Hepatocyte (in vitro differentiated cells): ENCODE data around the gene DEFB126. TPM values are rescaled to one million over a fixed set of nuclear protein-coding genes. Genes with fewer than 3 reads are reported as not detected.

ENCODE experiments used
- DNase-seq: peaks from one replicate; pipeline ENCODE4 v3.0.0-alpha.2; 2016; ENCODE audit warnings: low spot score
- H2AFZ ChIP-seq: fragments of 200-600 bp; sonication (generic); 2 replicates; pipeline ENCODE4 v1.6.0; 2016; ENCODE audit warnings: antibody characterized with exemption, mild to moderate bottlenecking
- H3K27ac ChIP-seq: fragments of 200-600 bp; sonication (generic); 2 replicates; pipeline ENCODE4 v1.5.1; 2016; ENCODE audit warnings: mild to moderate bottlenecking
- H3K27me3 ChIP-seq: fragments of 200-600 bp; sonication (generic); 2 replicates; pipeline ENCODE4 v1.6.1; 2016
- H3K36me3 ChIP-seq: fragments of 200-600 bp; sonication (generic); replicated peaks from 2 replicates; pipeline ENCODE4 v1.5.1; 2016; ENCODE audit warnings: low read depth; ENCODE audit not compliant: insufficient read depth
- H3K4me1 ChIP-seq: fragments of 200-600 bp; sonication (generic); 2 replicates; pipeline ENCODE4 v1.5.1; 2016; ENCODE audit warnings: mild to moderate bottlenecking, moderate library complexity; ENCODE audit not compliant: insufficient read depth
- H3K4me2 ChIP-seq: fragments of 200-600 bp; sonication (generic); 2 replicates; pipeline ENCODE4 v1.6.0; 2016
- H3K4me3 ChIP-seq: fragments of 200-600 bp; sonication (generic); 2 replicates; pipeline ENCODE4 v1.5.1; 2016; ENCODE audit warnings: mild to moderate bottlenecking
- H3K79me2 ChIP-seq: fragments of 200-600 bp; sonication (generic); 2 replicates; pipeline ENCODE4 v1.6.0; 2017; ENCODE audit warnings: mild to moderate bottlenecking
- H3K9me2 ChIP-seq: fragments of 200-600 bp; sonication (generic); replicated peaks from 2 replicates; pipeline ENCODE4 v1.6.0; 2017; ENCODE audit warnings: mild to moderate bottlenecking; ENCODE audit not compliant: insufficient read depth
- H3K9me3 ChIP-seq: fragments of 200-600 bp; sonication (generic); 2 replicates; pipeline ENCODE4 v1.5.1; 2016; ENCODE audit warnings: low read depth, mild to moderate bottlenecking
- H4K20me1 ChIP-seq: fragments of 200-600 bp; sonication (generic); 2 replicates; pipeline ENCODE4 v1.6.0; 2016; ENCODE audit warnings: mild to moderate bottlenecking; ENCODE audit not compliant: insufficient read depth, poor library complexity, severe bottlenecking
- EZH2 ChIP-seq: fragments of 200-600 bp; sonication (generic); IDR thresholded peaks from 2 replicates; pipeline ENCODE4 v1.6.1; 2016; ENCODE audit warnings: antibody characterized with exemption, mild to moderate bottlenecking, borderline replicate concordance
- EZH2phosphoT487 ChIP-seq: fragments of 200-600 bp; sonication (generic); IDR thresholded peaks from one replicate; pipeline ENCODE4 v1.6.1; 2018; ENCODE audit warnings: antibody characterized with exemption, mild to moderate bottlenecking, low read depth, moderate library complexity; ENCODE audit not compliant: unreplicated experiment, severe bottlenecking
- WGBS: methylation state at CpG from one replicate; pipeline ENCODE4 v1.1.6; 2016; ENCODE audit warnings: low lambda C conversion rate; ENCODE audit errors: missing lambda C conversion rate; 5-methylcytosine and 5-hydroxymethylcytosine counted together
- polyA plus RNA-seq: library from polyadenylated mRNA; unstranded; fragments of >200 nt; fragmentation: Nextera tagmentation; extraction: Ambion mirVana; gene quantifications from 2 replicates; pipeline ENCODE4 v1.2.1, GENCODE V29; 2016
- total RNA-seq: library from RNA; depleted of rRNA; stranded (reverse); fragments of >200 nt; gene quantifications from 2 replicates; pipeline ENCODE4 v1.2.3, GENCODE V29; 2014
- TF ChIP-seq, protein P1 (sequence below): fragments of 200-600 bp; sonication (generic); IDR thresholded peaks from 2 replicates; pipeline ENCODE4 v1.5.1; 2016; ENCODE audit warnings: antibody characterized with exemption, mild to moderate bottlenecking; ENCODE audit not compliant: poor library complexity

Gene DEFB126
- total and polyA plus RNA-seq, 2 experiments from 2014 or later = not detected

DNA sequence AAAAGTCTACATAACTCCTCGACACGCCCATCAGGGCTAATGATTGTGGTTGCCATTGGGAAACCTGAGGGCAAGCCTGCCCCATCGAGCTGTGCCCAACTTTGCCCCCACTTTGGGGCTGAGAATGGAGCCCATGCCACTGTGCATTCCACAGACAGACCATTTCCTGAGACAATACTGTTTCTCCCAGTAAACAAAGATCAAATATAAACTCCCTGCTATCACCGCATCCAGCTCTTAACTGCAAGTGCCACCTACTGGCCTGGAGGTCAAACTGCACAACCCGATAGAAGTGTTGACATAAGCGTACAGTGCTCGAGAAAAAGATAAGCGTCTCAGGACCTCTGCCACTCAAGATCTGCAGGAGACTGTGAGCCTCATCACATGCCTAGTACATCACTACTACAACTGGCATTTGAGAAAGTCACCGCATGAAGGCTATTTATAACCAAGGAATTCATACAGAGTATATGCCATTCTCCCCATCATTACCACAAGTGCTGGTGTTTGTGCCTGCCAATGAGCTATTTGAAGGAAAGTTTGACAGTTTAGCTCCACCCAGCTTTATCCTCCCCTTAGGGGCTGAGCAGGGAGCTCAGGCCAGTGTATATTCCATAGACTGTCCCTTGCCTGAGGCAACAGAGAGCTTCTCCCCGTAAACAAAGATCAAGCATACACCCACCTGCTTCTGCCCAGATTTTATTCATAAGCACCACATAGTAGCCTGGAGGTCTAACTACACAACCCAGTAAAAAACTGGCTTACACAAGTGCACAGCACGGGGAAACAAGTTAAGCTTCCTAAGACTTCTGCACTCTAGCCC is 4.5 kb upstream of the DEFB126 start:
- H4K20me1 ChIP-seq = no peaks in the 10 kb centered on the region
- H2AFZ ChIP-seq = no peak overlapping the region
- no peak overlapping the region for H3K27ac ChIP-seq
- H3K9me3 ChIP-seq = no peaks in the 10 kb centered on the region
- no peak overlapping the region for H3K4me3 ChIP-seq
- no peaks in the 10 kb centered on the region for H3K4me1 ChIP-seq
- peaks cover 5% of the 10 kb centered on the region for H3K27me3 ChIP-seq
- WGBS = 85% methylated on average over 11 of the region's 11 CpGs
- TF ChIP-seq, protein P1, sequence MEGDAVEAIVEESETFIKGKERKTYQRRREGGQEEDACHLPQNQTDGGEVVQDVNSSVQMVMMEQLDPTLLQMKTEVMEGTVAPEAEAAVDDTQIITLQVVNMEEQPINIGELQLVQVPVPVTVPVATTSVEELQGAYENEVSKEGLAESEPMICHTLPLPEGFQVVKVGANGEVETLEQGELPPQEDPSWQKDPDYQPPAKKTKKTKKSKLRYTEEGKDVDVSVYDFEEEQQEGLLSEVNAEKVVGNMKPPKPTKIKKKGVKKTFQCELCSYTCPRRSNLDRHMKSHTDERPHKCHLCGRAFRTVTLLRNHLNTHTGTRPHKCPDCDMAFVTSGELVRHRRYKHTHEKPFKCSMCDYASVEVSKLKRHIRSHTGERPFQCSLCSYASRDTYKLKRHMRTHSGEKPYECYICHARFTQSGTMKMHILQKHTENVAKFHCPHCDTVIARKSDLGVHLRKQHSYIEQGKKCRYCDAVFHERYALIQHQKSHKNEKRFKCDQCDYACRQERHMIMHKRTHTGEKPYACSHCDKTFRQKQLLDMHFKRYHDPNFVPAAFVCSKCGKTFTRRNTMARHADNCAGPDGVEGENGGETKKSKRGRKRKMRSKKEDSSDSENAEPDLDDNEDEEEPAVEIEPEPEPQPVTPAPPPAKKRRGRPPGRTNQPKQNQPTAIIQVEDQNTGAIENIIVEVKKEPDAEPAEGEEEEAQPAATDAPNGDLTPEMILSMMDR = no peak
- TF ChIP-seq EZH2phosphoT487 = no peak
- no peak for TF ChIP-seq EZH2
- no peaks in the 10 kb centered on the region for H3K79me2 ChIP-seq
- no peaks in the 10 kb centered on the region for H3K36me3 ChIP-seq
- no peak overlapping the region for H3K4me2 ChIP-seq
- DNase-seq = no peak
- no peaks in the 10 kb centered on the region for H3K9me2 ChIP-seq

DNA sequence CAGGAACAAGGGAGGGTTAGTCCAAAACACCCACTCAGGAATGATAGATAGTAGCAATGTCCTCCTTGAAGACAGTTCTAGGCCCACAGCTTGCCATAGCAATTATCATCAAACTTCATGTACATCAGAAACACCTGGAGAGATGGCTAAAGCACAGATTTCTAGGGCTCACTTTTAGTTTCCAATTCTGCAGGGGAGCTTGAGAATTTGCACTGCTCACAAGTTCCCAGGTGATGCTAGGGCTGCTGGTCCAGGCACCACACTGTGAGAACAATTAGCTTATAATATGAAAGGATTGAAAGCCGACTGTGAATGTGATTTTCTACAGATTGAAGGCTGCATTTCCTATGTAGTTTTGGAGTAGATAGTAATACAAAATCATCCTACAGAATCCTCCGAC is 3.5 kb downstream of the DEFB126 start:
- no peaks in the 10 kb centered on the region for H3K9me3 ChIP-seq
- no peaks in the 10 kb centered on the region for H3K36me3 ChIP-seq
- no peaks in the 10 kb centered on the region for H3K9me2 ChIP-seq
- H3K27ac ChIP-seq = no peak overlapping the region
- no peak overlapping the region for H3K4me3 ChIP-seq
- H3K4me2 ChIP-seq = no peak overlapping the region
- peaks cover 5% of the 10 kb centered on the region for H3K27me3 ChIP-seq
- TF ChIP-seq, protein P1 = no peak
- TF ChIP-seq EZH2 = no peak
- TF ChIP-seq EZH2phosphoT487 = no peak
- no peak overlapping the region for H2AFZ ChIP-seq
- 71% methylated on average over 2 of the region's 2 CpGs for WGBS
- H4K20me1 ChIP-seq = no peaks in the 10 kb centered on the region
- no peaks in the 10 kb centered on the region for H3K4me1 ChIP-seq
- DNase-seq = no peak
- no peaks in the 10 kb centered on the region for H3K79me2 ChIP-seq

DNA sequence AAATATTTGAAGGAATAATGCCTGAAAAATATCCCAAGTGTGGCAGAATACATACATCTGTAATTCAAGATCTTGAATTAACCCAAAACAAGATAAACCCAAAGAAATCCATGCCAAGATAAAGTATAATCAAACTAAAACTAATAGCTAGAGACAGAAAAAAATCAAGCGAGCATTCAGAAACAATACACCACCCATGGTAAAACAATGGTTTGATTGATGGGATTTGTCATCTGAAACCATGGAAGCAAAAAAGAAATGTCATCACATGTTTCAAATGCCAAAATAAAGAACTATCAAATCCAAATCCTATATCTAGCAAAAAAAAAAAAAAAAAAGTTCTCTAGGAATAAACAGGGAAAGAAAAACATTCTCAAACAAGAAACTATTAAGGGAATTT is 9.7 kb downstream of the DEFB126 start:
- Histone ChIP-seq H4K20me1 (no peaks in the 10 kb centered on the region), H3K36me3 (no peaks in the 10 kb centered on the region), H3K9me3 (no peaks in the 10 kb centered on the region), H3K4me3 (no peak overlapping the region), H3K79me2 (no peaks in the 10 kb centered on the region), H3K27ac (no peak overlapping the region), H2AFZ (no peak overlapping the region), H3K4me2 (no peak overlapping the region), H3K4me1 (no peaks in the 10 kb centered on the region), H3K9me2 (no peaks in the 10 kb centered on the region), H3K27me3 (no peaks in the 10 kb centered on the region)
- no peak for DNase-seq
- no peak for TF ChIP-seq EZH2
- 96% methylated on average over 1 of the region's 1 CpG for WGBS

DNA sequence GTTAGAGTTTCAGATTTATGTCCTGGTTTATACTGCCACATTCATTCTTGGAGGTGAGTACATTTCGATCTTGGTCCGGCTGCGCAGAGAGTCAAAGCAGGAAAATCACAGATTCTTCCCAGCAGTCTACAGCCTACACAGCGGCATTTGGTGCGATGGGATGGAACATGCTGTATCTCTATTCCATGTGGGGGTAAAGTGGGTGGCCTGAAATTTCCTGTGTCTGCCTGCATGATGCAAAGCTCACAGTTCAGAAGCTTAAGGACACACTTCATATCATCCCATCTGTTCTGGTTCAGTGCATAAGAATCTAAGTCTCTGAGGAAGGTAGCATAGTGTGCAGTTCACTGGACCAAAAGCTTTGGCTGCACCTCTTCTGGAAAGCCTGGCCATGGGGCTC is 14.8 kb downstream of the DEFB126 start, which contains the start of gene DEFB127:
Gene DEFB127 (plus strand): TSS at position 301 of the 400 bp plus-strand sequence. CDS start 91 bp downstream, at position 392.
- Histone ChIP-seq H3K79me2 (no peaks in the 10 kb centered on the region), H2AFZ (no peak within 1 kb of the TSS), H3K4me1 (no peaks in the 10 kb centered on the region), H3K27me3 (no peaks in the 10 kb centered on the region), H3K36me3 (no peaks in the 10 kb centered on the region), H4K20me1 (no peaks in the 10 kb centered on the region), H3K4me3 (no peak within 1 kb of the TSS), H3K27ac (no peak within 1 kb of the TSS), H3K4me2 (no peak within 1 kb of the TSS), H3K9me2 (no peaks in the 10 kb centered on the region), H3K9me3 (no peaks in the 10 kb centered on the region)
- TF ChIP-seq EZH2phosphoT487 (no peak), EZH2 (no peak)
- TF ChIP-seq, protein P1 = no peak
- no peak for DNase-seq
- 96% methylated on average over 5 of the region's 5 CpGs for WGBS
